GM12878 (cell line): ENCODE results near the gene CRIM1. TPM values are rescaled to one million over a fixed set of nuclear protein-coding genes. Genes with fewer than 3 reads are reported as not detected.

ENCODE experiments used
- ATAC-seq: fragments of 200-7000 bp; cut with Tn5 transposase; 3 replicates; pipeline ENCODE4 v1.9.1; 2020; ENCODE audit warnings: mild to moderate bottlenecking, moderate library complexity
- BruUV-seq: library from RNA; stranded (reverse); fragments of 400-500 nt; replicated peaks from 2 replicates; lab custom pipeline; 2021; lab: Mats Ljungman, UMichigan
- CTCF ChIA-PET: fragments of 300-600 bp; sonication (Branson Sonifier 250); formaldehyde crosslinking; extraction: SDS; loops from one replicate; lab custom pipeline; 2021; ENCODE audit warnings: inconsistent platforms; lab: Yijun Ruan, JAX
- POLR2A ChIA-PET: fragments of 350-600 bp; formaldehyde crosslinking; extraction: SDS; loops from one replicate; lab custom pipeline; 2021; ENCODE audit warnings: inconsistent platforms; lab: Charles Lee
- RAD21 ChIA-PET: fragments of 300-600 bp; sonication (Branson Sonifier 250); formaldehyde crosslinking; loops from one replicate; lab custom pipeline; 2023; ENCODE audit warnings: antibody characterized with exemption; ENCODE audit not compliant: unreplicated experiment; lab: Charles Lee
- SMC1A ChIA-PET: fragments of 300-600 bp; sonication (Branson Sonifier 250); formaldehyde crosslinking; loops from one replicate; lab custom pipeline; 2023; ENCODE audit not compliant: unreplicated experiment, uncharacterized antibody; lab: Charles Lee
- DNase-seq: peaks from one replicate; pipeline ENCODE4 v3.0.0-alpha.2; 2011; ENCODE audit warnings: low read depth, low spot score
- FAIRE-seq: peaks from 3 replicates; lab custom pipeline; 2011; peaks lifted over from hg19 to GRCh38; lab: Jason Lieb, UNC
- H2AFZ ChIP-seq: 2 replicates; pipeline ENCODE4 v1.6.0; 2011; ENCODE audit warnings: low read depth, low read length, control low read depth; ENCODE audit not compliant: control insufficient read depth
- H3K27ac ChIP-seq: 2 replicates; pipeline ENCODE4 v1.5.1; 2011; ENCODE audit warnings: control low read depth; ENCODE audit not compliant: control insufficient read depth, insufficient read depth
- H3K27me3 ChIP-seq, 2 experiments: replicated peaks in 1 of 2; 2 replicates each; pipeline versions ENCODE4 v1.6.0 to v1.6.1; 2011; ENCODE audit warnings: low read length in 1 of 2; ENCODE audit not compliant: control insufficient read depth in 2 of 2, insufficient read depth in 2 of 2
- H3K36me3 ChIP-seq, 2 experiments: 2 replicates each; pipeline ENCODE4 v1.5.1; 2011; ENCODE audit warnings: low read length in 1 of 2; ENCODE audit not compliant: control insufficient read depth in 2 of 2, insufficient read depth in 2 of 2
- H3K4me1 ChIP-seq: 2 replicates; pipeline ENCODE4 v1.6.1; 2011; ENCODE audit warnings: mild to moderate bottlenecking, low read length, moderate library complexity, mixed read lengths; ENCODE audit not compliant: control insufficient read depth, insufficient read depth
- H3K4me2 ChIP-seq: 2 replicates; pipeline ENCODE4 v1.6.0; 2011; ENCODE audit warnings: control low read depth; ENCODE audit not compliant: control insufficient read depth, insufficient read depth
- H3K4me3 ChIP-seq: fragments of 200-600 bp; sonication (generic); 2 replicates; pipeline ENCODE4 v1.5.1; 2016
- H3K79me2 ChIP-seq: 2 replicates; pipeline ENCODE4 v1.6.0; 2011; ENCODE audit warnings: low read length; ENCODE audit not compliant: control insufficient read depth, insufficient read depth
- H3K9ac ChIP-seq: 2 replicates; pipeline ENCODE4 v1.8.0; 2011; ENCODE audit warnings: low read length, control low read depth, mixed read lengths; ENCODE audit not compliant: control insufficient read depth, insufficient read depth
- H3K9me3 ChIP-seq: replicated peaks from 3 replicates; pipeline ENCODE4 v1.5.1; 2011; ENCODE audit warnings: mild to moderate bottlenecking, low read length; ENCODE audit not compliant: control insufficient read depth, insufficient read depth
- H4K20me1 ChIP-seq: 2 replicates; pipeline ENCODE4 v1.6.0; 2011; ENCODE audit not compliant: control insufficient read depth, insufficient read depth
- BRCA1 ChIP-seq: IDR thresholded peaks from 2 replicates; pipeline ENCODE4 v1.6.1; 2011; ENCODE audit warnings: low read depth, low read length, improper control_type of control experiment
- WGBS: methylation state at CpG from one replicate; pipeline ENCODE4 v1.1.6; 2016; ENCODE audit warnings: low lambda C conversion rate; ENCODE audit not compliant: insufficient replicate concordance, insufficient coverage; ENCODE audit errors: missing lambda C conversion rate; 5-methylcytosine and 5-hydroxymethylcytosine counted together
- in situ Hi-C: fragments of 300-500 bp; cut with MboI; formaldehyde crosslinking; loops from 9 replicates; pipeline ENCODE4 v1.14.3; 2018; ENCODE audit warnings: mixed read lengths
- intact Hi-C: fragments of 100-400 bp; cut with micrococcal nuclease; formaldehyde crosslinking; loops from one replicate; pipeline ENCODE4 v1.14.2; 2022; ENCODE audit not compliant: unreplicated experiment
- polyA plus RNA-seq, 11 experiments: library from polyadenylated mRNA; depleted of rRNA in 4 of 11; unstranded in 6 of 11; stranded (reverse) in 5 of 11; fragments of >200 nt; fragmentation: Nextera tagmentation in 4 of 11; fragmentation: Illumina TruSeq in 1 of 11; extraction: Ambion mirVana in 4 of 11; extraction: Trizol in 1 of 11; gene quantifications; 1 replicate in 1 of 11; 2 replicates in 10 of 11; pipeline versions ENCODE4 v1.2.1 to v1.2.3, GENCODE V29; 2011 to 2016; ENCODE audit warnings: inconsistent platforms in 2 of 11, missing spikeins in 2 of 11, low read depth in 1 of 11
- total RNA-seq, 4 experiments: library from RNA; depleted of rRNA in 3 of 4; stranded (reverse); fragments of >200 nt in 3 of 4; fragmentation: Illumina TruSeq in 1 of 4; extraction: Trizol in 1 of 4; gene quantifications; 2 replicates each; pipeline versions ENCODE4 v1.2.1 to v1.2.3, GENCODE V29; 2013 to 2021
- TF ChIP-seq, protein P1 (sequence below): fragments of 450-650 bp; IDR thresholded peaks from 2 replicates; pipeline ENCODE4 v1.6.1; 2014; ENCODE audit warnings: mild to moderate bottlenecking
- TF ChIP-seq, protein P2 (sequence below): fragments of 450-650 bp; formaldehyde crosslinking; IDR thresholded peaks from 2 replicates; pipeline ENCODE4 v1.4.0; 2022; ENCODE audit warnings: mild to moderate bottlenecking, moderate library complexity

CRIM1 gene
- total and polyA plus RNA-seq, 10 of the 15 experiments (the other 5 are each of a cell fraction or from before 2014, with no cell fraction given) = 0.42 to 7.4 (median 3.1) TPM

DNA sequence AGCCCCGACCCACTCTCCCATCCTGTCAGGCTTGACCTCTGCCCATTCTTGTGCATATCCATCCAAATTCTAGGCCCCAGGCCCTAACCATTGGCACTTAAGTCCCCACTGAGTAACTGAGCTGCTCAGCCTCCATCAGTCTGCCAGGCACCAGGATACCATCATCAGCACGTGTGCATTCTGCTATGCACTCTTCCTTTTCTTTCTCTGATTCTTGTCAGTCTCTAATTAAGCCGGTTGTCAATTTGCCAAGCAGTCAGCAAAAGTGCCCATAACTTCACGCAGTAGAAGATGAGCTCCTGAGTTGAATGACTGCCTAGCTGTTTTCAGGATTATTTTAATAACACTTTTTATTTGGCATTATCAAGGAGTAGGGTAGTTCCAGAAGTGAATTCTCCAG, 135.2 kb downstream of the CRIM1 start:
- ATAC-seq (no peak), DNase-seq (no peak), FAIRE-seq (no peak)
- in situ Hi-C loops (no loop called here), intact Hi-C loops (no loop called here)
- Histone ChIP-seq H3K4me3 (no peak overlapping the region), H3K4me2 (no peak overlapping the region), H3K36me3 (no peaks in the 10 kb centered on the region), H3K4me1 (no peaks in the 10 kb centered on the region), H3K79me2 (no peaks in the 10 kb centered on the region), H4K20me1 (no peaks in the 10 kb centered on the region), H3K27ac (no peak overlapping the region), H3K9me3 (no peaks in the 10 kb centered on the region), H3K27me3 (no peaks in the 10 kb centered on the region), H3K9ac (no peak overlapping the region), H2AFZ (no peak overlapping the region)
- ChIA-PET SMC1A (interaction anchor here (1.0 to 1.8 kb wide), 3 partner anchors 9 to 36 kb away, joined by 3 to 6 read pairs (median 5); no protein-coding TSS in a partner anchor), RAD21 (no interaction called here), POLR2A (no interaction called here), CTCF (interaction anchor here (0.7 kb wide), 1 partner anchor 484 kb away, joined by 3 read pairs; no protein-coding TSS in a partner anchor)
- WGBS = 23% methylated on average over 4 of the region's 4 CpGs
- TF ChIP-seq BRCA1 = no peak
- TF ChIP-seq, protein P1, sequence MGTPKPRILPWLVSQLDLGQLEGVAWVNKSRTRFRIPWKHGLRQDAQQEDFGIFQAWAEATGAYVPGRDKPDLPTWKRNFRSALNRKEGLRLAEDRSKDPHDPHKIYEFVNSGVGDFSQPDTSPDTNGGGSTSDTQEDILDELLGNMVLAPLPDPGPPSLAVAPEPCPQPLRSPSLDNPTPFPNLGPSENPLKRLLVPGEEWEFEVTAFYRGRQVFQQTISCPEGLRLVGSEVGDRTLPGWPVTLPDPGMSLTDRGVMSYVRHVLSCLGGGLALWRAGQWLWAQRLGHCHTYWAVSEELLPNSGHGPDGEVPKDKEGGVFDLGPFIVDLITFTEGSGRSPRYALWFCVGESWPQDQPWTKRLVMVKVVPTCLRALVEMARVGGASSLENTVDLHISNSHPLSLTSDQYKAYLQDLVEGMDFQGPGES = no peak
- TF ChIP-seq, protein P2, sequence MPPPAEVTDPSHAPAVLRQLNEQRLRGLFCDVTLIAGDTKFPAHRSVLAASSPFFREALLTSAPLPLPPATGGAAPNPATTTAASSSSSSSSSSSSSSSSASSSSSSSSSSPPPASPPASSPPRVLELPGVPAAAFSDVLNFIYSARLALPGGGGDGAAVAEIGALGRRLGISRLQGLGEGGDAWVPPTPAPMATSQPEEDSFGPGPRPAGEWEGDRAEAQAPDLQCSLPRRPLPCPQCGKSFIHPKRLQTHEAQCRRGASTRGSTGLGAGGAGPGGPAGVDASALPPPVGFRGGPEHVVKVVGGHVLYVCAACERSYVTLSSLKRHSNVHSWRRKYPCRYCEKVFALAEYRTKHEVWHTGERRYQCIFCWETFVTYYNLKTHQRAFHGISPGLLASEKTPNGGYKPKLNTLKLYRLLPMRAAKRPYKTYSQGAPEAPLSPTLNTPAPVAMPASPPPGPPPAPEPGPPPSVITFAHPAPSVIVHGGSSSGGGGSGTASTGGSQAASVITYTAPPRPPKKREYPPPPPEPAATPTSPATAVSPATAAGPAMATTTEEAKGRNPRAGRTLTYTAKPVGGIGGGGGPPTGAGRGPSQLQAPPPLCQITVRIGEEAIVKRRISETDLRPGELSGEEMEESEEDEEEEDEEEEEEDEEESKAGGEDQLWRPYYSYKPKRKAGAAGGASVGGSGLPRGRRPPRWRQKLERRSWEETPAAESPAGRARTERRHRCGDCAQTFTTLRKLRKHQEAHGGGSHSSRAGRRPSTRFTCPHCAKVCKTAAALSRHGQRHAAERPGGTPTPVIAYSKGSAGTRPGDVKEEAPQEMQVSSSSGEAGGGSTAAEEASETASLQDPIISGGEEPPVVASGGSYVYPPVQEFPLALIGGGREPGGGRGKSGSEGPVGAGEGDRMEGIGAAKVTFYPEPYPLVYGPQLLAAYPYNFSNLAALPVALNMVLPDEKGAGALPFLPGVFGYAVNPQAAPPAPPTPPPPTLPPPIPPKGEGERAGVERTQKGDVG (CRISPR knock-in tag) = no peak
- no TSS peak for BruUV-seq
